HG03469 (cell line): ENCODE data around the gene PDSS2.
"Not testable (repeated sequence)": the region's sequence is repeated elsewhere in the genome, so short reads cannot be mapped to it uniquely, and the experiment has no call there.

Experiments used
- ATAC-seq: cut with Tn5 transposase; IDR thresholded peaks from one replicate; pipeline ENCODE4 v1.9.1; 2021; ENCODE audit warnings: mild to moderate bottlenecking, moderate library complexity, moderate number of reproducible peaks; ENCODE audit not compliant: unreplicated experiment

Gene PDSS2

DNA sequence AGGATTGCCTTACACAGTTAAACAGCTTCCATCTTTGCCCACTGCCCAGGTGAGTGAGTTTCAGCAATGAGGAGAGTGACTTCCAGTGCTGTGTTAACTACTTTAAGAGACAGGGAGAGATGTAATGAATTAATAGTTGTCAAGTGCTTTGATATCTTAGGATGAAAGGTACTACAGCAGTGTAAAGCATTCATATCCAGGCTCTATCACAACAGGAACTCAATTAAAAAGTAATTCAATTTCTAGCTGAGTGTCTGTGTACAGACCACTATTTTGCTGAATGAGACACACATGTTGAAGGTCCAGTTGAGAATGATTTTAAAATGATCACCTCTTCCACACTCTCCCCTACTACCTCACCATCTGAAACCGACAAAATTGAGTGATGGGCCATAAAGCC, 273.3 kb downstream of the PDSS2 start:
- no peak for ATAC-seq

DNA sequence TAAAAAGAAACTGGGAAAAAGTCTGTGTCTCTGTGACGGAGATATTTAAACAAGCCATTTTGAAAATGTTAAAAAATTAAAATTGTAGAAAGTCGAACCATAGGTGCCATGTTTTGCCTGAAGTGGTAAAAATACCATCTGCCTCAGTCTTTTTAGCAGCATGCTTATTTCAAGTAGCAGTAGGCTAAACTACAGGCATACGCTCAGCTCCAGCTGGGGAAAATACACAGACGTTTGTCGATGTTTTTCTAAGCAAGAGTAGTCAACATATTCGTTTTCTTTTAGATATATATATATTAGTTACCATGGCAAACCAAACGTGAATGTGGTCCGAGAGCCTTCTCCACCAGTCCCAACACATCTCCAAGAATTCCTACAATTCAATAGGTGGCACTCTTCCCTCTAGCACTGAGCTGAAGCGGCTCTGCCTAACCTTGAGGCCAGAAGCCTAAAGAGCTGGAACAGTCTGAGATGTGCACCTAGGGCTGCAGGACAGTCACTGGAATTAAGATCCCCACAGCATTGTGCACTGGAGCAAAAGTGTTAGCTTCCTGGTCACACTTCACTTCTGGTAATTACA, 273.9 kb downstream of the PDSS2 start:
- no peak for ATAC-seq

DNA sequence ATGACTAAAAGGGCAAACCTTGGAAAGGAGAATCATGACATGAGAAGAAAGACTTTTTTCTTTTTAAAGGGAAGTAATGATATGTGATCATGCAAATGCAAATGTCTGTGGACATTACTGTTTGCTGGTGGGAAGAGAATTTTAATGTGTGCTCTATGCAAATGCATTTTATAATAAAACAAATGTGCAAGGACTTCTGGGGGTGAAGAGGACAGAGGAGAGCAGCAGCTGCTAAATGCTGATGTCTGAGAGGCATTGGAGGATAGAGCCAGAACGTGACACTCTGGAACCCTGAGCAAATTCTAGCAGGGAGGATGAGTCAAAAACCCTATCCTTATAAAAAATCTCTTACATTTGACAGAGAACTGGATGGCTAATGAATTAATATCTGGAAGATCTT, 274.9 kb downstream of the PDSS2 start:
- ATAC-seq: no peak

DNA sequence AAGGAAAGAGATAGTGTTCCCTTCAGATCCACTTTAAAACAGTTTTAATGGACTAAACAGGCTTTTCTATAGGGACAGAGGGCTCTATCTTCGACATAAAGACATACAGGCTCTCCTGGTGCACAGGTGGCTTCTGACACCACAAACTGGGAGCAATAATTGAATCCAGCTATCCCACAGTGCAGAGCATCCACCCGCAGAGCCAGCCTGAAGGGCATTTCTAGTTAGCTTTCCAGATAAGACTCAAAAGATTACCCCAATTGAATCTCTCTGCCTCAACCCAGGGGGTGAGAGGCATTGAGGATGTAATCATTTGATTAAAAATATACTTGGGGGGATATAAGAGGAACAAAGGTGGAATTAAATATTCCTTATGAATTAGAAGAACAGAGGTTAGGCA, 279.3 kb downstream of the PDSS2 start:
- no peak for ATAC-seq

DNA sequence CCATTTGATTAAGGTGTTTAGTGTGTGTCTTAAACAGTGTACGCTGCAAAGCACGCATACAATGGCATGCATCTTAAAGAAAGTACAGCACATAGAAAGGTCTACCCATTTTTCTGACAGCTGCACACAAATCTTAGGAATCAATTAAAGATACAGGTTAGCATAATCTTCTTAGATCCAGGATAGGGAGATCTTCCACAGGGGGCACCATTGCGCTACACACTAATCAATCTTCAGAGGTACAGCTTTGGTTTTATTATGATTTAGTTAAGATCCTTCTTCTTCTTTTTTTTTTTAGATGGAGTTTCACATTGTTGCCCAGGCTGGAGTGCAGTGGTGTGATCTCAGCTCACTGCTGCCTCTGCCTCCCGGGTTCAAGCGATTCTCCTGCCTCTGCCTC, 280.4 kb downstream of the PDSS2 start:
- no peak for ATAC-seq

DNA sequence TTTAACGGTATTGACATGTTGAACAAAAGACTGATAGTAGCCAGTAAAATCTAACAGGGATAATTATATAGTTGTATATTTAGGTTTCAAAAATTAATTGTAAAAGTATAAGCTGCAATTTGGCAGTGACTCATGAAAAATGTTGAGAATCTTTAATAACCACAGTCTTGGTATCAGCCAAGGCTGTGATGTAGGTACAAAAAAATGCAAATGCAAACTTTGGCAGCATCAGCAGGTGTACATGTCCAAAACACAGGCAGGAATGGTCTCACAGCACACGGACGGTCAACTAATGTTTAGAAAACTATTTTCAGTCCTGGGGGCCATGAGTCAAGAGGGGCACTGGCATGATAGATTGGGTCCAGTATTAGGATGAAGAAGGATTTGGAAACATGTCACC, 285.6 kb downstream of the PDSS2 start:
- no peak for ATAC-seq

DNA sequence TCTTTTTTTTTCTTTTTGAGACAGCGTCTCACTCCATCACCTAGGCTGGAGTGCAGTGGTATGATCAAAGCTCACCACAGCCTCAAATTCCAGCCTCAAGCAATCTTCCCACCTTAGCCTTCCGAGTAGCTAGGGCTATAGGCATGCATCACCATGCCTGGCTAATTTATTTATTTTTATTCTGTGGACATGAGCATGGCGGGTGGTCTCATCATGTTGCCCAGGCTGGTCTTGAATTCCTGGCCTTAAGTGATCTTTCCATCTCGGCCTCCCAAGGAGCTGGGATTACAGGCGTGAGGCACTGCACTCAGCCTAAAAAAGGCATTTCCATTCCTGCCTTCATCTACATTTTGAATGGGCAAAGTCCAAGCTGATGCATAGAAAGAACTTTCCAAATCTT, 287.9 kb downstream of the PDSS2 start:
- no peak for ATAC-seq

DNA sequence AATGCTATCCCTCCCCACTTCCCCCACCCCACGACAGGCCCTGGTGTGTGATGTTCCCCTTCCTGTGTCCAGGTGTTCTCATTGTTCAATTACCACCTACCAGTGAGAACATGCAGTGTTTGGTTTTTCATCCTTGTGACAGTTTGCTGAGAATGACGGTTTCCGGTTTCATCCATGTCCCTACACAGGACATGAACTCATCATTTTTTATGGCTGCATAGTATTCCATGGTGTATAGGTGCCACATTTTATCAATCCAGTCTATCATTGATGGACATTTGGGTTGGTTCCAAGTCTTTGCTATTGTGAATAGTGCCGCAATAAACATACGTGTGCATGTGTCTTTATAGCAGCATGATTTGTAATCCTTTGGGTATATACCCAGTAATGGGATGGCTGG, 295.1 kb downstream of the PDSS2 start:
- not testable (repeated sequence) for ATAC-seq

DNA sequence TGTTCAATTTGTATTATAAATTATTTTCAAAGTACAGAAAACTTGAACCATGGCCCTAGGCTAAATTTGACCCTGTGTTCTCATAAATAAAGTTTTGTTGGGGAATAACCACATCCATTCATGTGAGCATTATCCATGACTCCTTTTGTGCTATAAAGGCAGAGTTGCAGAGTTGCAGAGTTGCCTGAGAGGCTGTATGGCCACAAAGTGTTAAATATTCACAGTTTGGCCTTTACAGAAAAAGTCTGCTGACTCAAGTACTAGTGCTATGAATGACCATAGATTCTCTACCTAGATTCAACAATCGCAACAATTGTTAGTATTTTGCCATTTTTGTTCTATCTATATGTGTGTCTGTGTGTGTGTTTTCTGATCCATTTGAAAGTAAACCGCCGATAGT, 297.8 kb downstream of the PDSS2 start:
- no peak for ATAC-seq

DNA sequence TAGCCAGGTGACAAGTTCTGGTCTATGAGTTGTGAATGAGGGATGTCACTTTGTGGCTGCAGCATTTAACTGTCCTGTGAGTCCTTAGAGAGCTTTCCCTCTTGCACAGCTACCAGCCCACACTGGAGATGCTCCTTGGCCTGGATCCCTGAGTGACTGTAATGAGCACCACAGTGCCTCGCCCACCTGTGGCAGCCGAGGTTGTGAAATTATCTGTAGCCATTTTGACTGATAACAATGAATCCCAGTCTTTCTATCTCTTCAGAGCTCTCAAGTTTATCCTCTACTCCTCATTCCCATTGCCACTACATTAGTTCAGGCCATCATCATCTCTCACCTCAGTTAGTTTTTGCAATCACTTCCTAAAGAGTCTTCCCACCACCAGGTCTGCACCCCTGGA, 302.7 kb downstream of the PDSS2 start:
- no peak for ATAC-seq

DNA sequence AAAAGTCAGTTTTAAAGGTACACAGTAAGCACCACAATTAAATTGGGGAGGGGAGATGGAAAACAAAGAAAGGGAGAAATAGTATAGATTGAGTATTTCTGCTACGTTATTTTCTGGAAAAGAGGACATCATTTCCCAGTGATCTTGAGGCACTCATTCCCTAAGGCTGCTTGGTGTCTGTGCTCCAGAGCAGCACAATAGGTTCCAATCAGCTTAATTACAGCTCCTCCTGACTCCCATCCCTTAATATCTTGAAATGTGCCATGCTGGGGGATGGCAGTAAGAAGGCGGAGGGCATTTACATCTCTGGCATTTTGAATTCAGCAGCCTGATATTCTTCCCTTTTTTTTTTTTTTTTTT, 304.6 kb downstream of the PDSS2 start:
- ATAC-seq: no peak

DNA sequence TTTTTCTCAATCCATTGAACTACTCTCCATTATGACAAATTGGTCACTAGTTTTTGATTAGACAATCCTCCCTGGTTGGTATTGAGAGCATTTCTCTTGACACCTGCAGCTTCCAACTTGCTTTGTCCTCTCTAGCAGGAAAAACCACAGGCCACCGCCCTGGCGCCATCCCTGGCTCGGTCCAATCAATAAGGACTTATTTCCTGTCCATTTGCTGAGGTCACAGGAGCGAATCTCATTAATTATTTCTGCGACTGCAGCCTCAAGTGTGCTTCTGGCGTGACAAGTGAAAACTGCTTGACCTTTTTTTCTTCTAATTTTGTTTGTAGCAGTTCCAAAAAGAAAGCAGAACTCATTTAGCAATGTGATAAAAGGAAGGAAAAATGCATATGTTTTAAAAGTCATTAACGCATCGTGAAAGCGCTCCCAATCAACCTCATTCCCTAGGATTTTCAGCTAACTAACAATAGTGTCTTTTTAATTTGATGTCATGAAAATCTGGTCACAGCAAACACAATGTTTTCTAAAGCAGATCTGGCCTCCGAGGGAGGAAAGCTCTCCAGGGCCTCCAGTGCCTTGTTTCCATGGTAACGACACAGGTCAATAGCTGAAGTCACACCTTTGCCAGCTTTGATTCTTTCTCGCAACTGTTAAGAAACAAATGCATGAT, 305.1 kb downstream of the PDSS2 start:
- ATAC-seq: no peak

DNA sequence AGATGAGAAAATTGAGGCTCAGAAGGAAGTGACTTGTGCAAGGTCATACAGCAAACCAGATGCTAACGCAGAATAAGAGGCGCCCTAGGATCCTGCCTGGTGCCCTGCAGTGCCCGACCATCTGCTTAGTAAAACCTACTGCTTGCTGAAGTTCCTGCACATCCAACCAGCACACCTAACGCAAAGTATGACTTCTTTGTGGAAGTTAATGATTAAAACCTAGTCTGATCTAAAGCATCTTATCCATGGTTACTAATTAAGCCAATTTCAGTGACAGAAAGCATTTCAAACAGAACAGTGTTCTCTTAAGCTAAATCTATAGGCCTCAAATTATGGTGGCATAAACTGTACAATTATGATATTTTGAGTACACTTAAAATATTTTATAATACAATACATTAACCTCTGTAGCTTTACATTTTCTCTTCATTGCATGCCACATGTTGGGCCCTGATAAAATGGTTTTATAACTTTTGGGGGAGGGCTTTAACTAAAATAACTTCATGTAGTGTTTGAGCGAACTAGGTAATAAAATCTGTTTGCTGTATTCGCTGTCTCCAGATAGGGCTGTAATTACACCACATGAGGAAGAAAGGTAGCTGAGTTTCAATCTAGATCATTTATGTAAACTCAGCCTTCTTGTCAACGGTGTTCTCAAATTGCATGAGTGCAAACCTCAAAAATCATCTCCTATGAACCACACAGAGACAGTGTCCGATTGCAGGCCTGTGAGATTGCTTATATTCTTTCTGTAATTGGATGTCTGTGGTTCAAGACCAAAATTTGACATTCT, 306.5 kb downstream of the PDSS2 start:
- no peak for ATAC-seq

DNA sequence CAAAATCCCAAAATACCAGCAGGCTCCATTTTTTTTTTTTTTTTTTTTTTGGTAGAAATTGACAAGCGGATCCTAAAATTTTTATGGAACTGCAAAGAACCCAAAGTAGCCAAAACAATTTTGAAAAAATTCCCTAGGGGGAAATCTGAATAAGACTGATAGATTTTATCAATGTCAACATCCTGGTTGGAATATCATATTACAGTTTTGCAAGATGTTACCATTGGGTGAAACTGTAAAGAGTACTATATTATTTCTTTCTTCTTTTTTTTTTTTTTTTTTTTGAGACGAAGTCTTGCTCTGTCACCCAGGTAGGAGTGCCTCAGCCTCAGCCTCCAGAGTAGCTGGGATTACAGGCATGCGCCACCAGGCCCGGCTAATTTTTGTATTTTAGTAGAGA, 314.7 kb downstream of the PDSS2 start:
- ATAC-seq: no peak

DNA sequence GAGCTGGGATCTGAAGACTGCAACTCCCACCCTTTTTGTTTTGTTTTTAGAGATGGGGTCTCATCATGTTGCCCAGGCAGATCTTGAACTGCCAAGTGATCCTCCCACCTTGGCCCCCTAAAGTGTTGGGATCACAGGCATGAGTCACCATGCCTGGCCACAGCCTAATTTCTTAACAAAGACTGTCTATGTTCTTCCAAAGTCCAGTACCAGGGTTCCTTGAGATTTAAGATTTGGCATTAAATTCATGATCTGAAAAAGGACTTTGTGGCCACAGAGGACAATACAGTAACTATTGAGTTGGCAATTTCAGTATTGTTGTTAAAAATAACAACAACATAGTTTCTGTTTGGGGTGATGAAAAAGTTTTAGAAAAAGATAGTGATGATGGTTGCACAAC, 315.4 kb downstream of the PDSS2 start:
- no peak for ATAC-seq

DNA sequence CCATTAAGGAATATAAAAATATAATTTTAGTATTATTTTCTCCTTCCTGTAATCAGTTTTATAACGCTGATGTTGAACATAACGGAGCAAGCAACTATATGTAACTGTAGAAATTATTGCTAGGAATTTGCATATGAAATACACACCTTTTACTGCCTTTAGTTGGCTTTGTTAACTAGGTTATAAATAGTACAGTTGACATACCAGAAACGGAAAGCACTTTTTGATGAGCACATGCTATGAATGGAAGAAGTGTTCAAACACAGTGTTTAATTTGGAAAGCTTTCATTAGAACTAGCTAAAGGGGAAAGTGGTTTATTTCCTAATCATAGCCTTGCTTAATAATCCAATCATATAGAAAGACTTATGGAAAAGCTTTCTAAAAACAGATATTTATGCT, 318.8 kb downstream of the PDSS2 start:
- no peak for ATAC-seq

DNA sequence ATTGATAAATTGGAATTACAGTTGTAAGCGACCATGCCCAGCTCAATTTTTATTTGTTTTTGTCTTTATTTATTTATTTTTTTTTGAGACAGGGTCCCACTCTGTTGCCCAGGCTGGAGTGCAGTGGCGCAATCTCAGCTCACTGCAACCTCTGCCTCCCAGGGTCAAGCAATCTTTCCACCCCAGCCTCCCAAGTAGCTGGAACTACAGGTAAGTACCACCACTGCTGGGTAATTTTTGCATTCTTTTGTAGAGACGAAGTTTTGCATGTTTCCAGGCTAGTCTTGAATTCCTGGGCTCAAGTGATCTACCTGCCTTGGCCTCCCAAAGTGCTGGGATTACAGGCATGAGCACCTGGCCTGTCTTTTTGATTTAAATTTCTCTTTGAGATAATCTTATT, 323.0 kb downstream of the PDSS2 start:
- not testable (repeated sequence) for ATAC-seq

DNA sequence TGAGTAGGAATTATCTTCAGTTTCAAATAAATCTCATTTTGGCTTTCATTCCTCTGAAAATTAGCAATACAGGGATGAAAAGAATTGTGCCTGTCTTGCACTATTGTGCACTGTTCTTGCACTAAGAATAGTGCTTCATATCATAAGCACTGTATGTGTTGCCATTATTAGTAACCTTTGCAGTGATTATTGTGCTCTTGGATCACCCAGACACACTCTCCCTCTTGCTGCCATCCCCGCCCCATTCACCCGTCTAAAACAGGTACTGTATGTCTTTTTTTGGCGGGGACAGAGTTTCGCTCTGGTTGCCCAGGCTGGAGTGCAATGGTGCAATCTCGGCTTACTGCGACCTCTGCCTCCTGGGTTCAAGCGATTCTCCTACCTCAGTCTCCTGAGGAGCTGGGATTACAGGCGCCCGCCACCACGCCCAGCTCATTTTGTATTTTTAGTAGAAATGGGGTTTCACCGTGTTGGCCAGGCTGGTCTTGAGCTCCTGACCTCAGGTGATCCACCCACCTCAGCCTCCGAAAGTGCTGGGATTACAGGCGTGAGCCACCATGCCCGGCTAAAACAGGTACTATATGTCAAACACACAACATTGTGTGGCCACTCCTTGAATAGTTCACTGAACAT, 324.2 kb downstream of the PDSS2 start:
- not testable (repeated sequence) for ATAC-seq

DNA sequence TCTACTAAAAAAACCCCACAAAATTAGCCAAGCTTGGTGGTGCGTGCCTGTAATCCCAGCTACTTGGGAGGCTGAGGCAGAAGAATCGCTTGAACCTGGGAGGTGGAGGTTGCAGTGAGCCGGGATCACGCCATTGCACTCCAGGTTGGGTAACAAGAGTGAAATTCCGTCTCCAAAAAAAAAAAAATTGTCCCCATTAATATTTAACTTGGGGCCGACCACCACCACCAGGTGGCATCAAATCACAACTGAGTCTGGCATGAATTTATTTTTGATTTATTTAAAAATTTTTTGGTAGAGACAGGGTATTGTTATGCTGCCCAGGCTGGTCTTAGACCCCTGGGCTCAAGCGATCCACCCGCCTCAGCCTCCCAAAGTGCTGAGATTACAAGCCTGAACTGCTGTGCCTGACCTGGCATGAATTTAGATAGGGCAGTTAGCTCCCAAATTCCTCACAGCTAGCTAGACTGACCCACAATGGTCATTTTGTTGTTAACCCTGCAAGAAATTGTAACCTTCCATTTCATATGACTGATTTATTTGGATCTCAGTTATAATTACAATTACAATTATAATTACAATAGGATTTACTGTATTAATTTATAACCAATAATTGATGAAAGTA, 326.9 kb downstream of the PDSS2 start:
- ATAC-seq: no peak

DNA sequence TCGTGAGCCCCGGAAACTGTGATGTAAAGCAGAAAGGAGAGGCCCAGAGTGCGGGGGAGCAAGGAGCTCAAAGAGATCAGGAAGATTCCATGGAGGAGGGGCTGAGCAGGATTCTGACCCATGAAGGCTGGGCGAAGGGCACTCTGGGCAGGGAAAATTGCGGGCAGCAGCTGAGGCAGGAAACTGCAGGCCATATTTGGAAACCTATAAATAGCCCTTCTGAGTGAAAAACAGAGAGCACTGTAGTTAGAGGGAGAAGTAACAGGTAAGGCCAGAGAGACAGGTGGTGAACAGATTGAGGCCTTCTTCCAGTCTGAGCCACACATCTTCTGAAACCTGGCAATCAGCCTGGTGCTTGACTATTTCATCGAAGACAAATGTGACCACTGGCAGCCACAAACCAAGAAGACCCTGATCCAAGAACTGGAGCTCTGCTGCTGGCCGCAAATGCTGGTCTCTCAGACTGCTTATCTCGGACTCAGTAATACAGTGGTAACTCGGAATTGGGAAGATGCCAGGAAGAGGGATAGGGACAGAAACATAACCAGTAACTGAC, 329.9 kb downstream of the PDSS2 start:
- ATAC-seq: peak; percentile 46

DNA sequence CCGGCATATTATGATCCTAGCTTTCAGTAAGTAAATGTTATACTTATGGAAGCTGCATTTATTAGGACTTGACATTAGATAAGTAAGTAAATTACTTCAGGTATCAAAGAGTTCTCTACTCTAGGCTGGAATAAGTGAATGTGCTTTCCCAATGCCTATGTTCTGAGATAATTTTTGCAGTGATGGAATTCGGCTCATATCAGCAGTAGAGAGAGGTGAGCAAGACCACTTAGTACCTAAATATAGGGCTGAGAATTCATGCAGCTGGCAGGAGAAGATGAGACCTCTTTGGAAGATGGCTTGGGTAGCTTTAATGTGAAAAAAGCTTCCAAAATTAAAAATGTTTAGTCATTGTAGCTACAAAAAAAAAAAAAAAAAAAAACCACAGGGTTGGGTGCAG, 330.8 kb downstream of the PDSS2 start:
- no peak for ATAC-seq
